GM12878 (cell line): Measurements from ENCODE around the gene DCAF11. TPM values are rescaled to one million over a fixed set of nuclear protein-coding genes. Genes with fewer than 3 reads are reported as not detected.

ENCODE experiments used
- ATAC-seq: fragments of 200-7000 bp; cut with Tn5 transposase; 3 replicates; pipeline ENCODE4 v1.9.1; 2020; ENCODE audit warnings: mild to moderate bottlenecking, moderate library complexity
- BruUV-seq: library from RNA; stranded (reverse); fragments of 400-500 nt; replicated peaks from 2 replicates; lab custom pipeline; 2021; lab: Mats Ljungman, UMichigan
- CTCF ChIA-PET: fragments of 300-600 bp; sonication (Branson Sonifier 250); formaldehyde crosslinking; extraction: SDS; loops from one replicate; lab custom pipeline; 2021; ENCODE audit warnings: inconsistent platforms; lab: Yijun Ruan, JAX
- POLR2A ChIA-PET: fragments of 350-600 bp; formaldehyde crosslinking; extraction: SDS; loops from one replicate; lab custom pipeline; 2021; ENCODE audit warnings: inconsistent platforms; lab: Charles Lee
- RAD21 ChIA-PET: fragments of 300-600 bp; sonication (Branson Sonifier 250); formaldehyde crosslinking; loops from one replicate; lab custom pipeline; 2023; ENCODE audit warnings: antibody characterized with exemption; ENCODE audit not compliant: unreplicated experiment; lab: Charles Lee
- SMC1A ChIA-PET: fragments of 300-600 bp; sonication (Branson Sonifier 250); formaldehyde crosslinking; loops from one replicate; lab custom pipeline; 2023; ENCODE audit not compliant: unreplicated experiment, uncharacterized antibody; lab: Charles Lee
- DNase-seq: peaks from one replicate; pipeline ENCODE4 v3.0.0-alpha.2; 2011; ENCODE audit warnings: low read depth, low spot score
- FAIRE-seq: peaks from 3 replicates; lab custom pipeline; 2011; peaks lifted over from hg19 to GRCh38; lab: Jason Lieb, UNC
- H2AFZ ChIP-seq: 2 replicates; pipeline ENCODE4 v1.6.0; 2011; ENCODE audit warnings: low read depth, low read length, control low read depth; ENCODE audit not compliant: control insufficient read depth
- H3K27ac ChIP-seq: 2 replicates; pipeline ENCODE4 v1.5.1; 2011; ENCODE audit warnings: control low read depth; ENCODE audit not compliant: control insufficient read depth, insufficient read depth
- H3K27me3 ChIP-seq, 2 experiments: replicated peaks in 1 of 2; 2 replicates each; pipeline versions ENCODE4 v1.6.0 to v1.6.1; 2011; ENCODE audit warnings: low read length in 1 of 2; ENCODE audit not compliant: control insufficient read depth in 2 of 2, insufficient read depth in 2 of 2
- H3K36me3 ChIP-seq, 2 experiments: 2 replicates each; pipeline ENCODE4 v1.5.1; 2011; ENCODE audit warnings: low read length in 1 of 2; ENCODE audit not compliant: control insufficient read depth in 2 of 2, insufficient read depth in 2 of 2
- H3K4me1 ChIP-seq: 2 replicates; pipeline ENCODE4 v1.6.1; 2011; ENCODE audit warnings: mild to moderate bottlenecking, low read length, moderate library complexity, mixed read lengths; ENCODE audit not compliant: control insufficient read depth, insufficient read depth
- H3K4me2 ChIP-seq: 2 replicates; pipeline ENCODE4 v1.6.0; 2011; ENCODE audit warnings: control low read depth; ENCODE audit not compliant: control insufficient read depth, insufficient read depth
- H3K4me3 ChIP-seq: fragments of 200-600 bp; sonication (generic); 2 replicates; pipeline ENCODE4 v1.5.1; 2016
- H3K79me2 ChIP-seq: 2 replicates; pipeline ENCODE4 v1.6.0; 2011; ENCODE audit warnings: low read length; ENCODE audit not compliant: control insufficient read depth, insufficient read depth
- H3K9ac ChIP-seq: 2 replicates; pipeline ENCODE4 v1.8.0; 2011; ENCODE audit warnings: low read length, control low read depth, mixed read lengths; ENCODE audit not compliant: control insufficient read depth, insufficient read depth
- H3K9me3 ChIP-seq: replicated peaks from 3 replicates; pipeline ENCODE4 v1.5.1; 2011; ENCODE audit warnings: mild to moderate bottlenecking, low read length; ENCODE audit not compliant: control insufficient read depth, insufficient read depth
- H4K20me1 ChIP-seq: 2 replicates; pipeline ENCODE4 v1.6.0; 2011; ENCODE audit not compliant: control insufficient read depth, insufficient read depth
- ATF3 ChIP-seq: IDR thresholded peaks from 2 replicates; pipeline ENCODE4 v1.6.1; 2011; ENCODE audit warnings: low read depth, mild to moderate bottlenecking, low read length, moderate library complexity, borderline replicate concordance; ENCODE audit errors: extremely low read depth
- BCL11A ChIP-seq: IDR thresholded peaks from 2 replicates; pipeline ENCODE4 v1.6.1; 2011; ENCODE audit warnings: low read depth, low read length
- CHD2 ChIP-seq: IDR thresholded peaks from 2 replicates; pipeline ENCODE4 v1.6.1; 2011; ENCODE audit warnings: low read depth, low read length, improper control_type of control experiment, borderline replicate concordance
- E4F1 ChIP-seq: fragments of 450-650 bp; IDR thresholded peaks from 2 replicates; pipeline ENCODE4 v1.6.1; 2018; ENCODE audit warnings: borderline replicate concordance, mild to moderate bottlenecking; ENCODE audit not compliant: partially characterized antibody
- MYB ChIP-seq: fragments of 150-350 bp; IDR thresholded peaks from 2 replicates; pipeline ENCODE4 v1.6.1; 2014; ENCODE audit warnings: mild to moderate bottlenecking, low read depth, low read length, borderline replicate concordance
- PBX3 ChIP-seq: IDR thresholded peaks from 2 replicates; pipeline ENCODE4 v1.6.1; 2011; ENCODE audit warnings: mild to moderate bottlenecking, low read depth, low read length, moderate library complexity; ENCODE audit not compliant: insufficient replicate concordance
- RAD21 ChIP-seq: IDR thresholded peaks from 2 replicates; pipeline ENCODE4 v1.6.1; 2011; ENCODE audit warnings: mild to moderate bottlenecking, low read depth, low read length, moderate library complexity; ENCODE audit not compliant: insufficient read depth
- RCOR1 ChIP-seq: conservative IDR thresholded peaks from 2 replicates; pipeline ENCODE4 v1.6.1; 2012; ENCODE audit warnings: low read depth, low read length, improper control_type of control experiment
- SMC3 ChIP-seq: IDR thresholded peaks from 2 replicates; pipeline ENCODE4 v1.6.1; 2011; ENCODE audit warnings: low read length, improper control_type of control experiment, borderline replicate concordance
- TBL1XR1 ChIP-seq: IDR thresholded peaks from 2 replicates; pipeline ENCODE4 v1.6.1; 2012; ENCODE audit warnings: low read depth, low read length, improper control_type of control experiment
- TCF12 ChIP-seq: IDR thresholded peaks from 2 replicates; pipeline ENCODE4 v1.6.1; 2011; ENCODE audit warnings: low read depth, mild to moderate bottlenecking, low read length
- in situ Hi-C: fragments of 300-500 bp; cut with MboI; formaldehyde crosslinking; loops from 9 replicates; pipeline ENCODE4 v1.14.3; 2018; ENCODE audit warnings: mixed read lengths
- intact Hi-C: fragments of 100-400 bp; cut with micrococcal nuclease; formaldehyde crosslinking; loops from one replicate; pipeline ENCODE4 v1.14.2; 2022; ENCODE audit not compliant: unreplicated experiment
- polyA plus RNA-seq, 11 experiments: library from polyadenylated mRNA; depleted of rRNA in 4 of 11; unstranded in 6 of 11; stranded (reverse) in 5 of 11; fragments of >200 nt; fragmentation: Nextera tagmentation in 4 of 11; fragmentation: Illumina TruSeq in 1 of 11; extraction: Ambion mirVana in 4 of 11; extraction: Trizol in 1 of 11; gene quantifications; 1 replicate in 1 of 11; 2 replicates in 10 of 11; pipeline versions ENCODE4 v1.2.1 to v1.2.3, GENCODE V29; 2011 to 2016; ENCODE audit warnings: inconsistent platforms in 2 of 11, missing spikeins in 2 of 11, low read depth in 1 of 11
- total RNA-seq, 4 experiments: library from RNA; depleted of rRNA in 3 of 4; stranded (reverse); fragments of >200 nt in 3 of 4; fragmentation: Illumina TruSeq in 1 of 4; extraction: Trizol in 1 of 4; gene quantifications; 2 replicates each; pipeline versions ENCODE4 v1.2.1 to v1.2.3, GENCODE V29; 2013 to 2021

Gene DCAF11
- total and polyA plus RNA-seq, 10 of the 15 experiments (the other 5 are each of a cell fraction or from before 2014, with no cell fraction given): 13.4 to 91.2 (median 68.7) TPM

- TF ChIP-seq BCL11A: no peak
- TF ChIP-seq RAD21: no peak
- no peak for TF ChIP-seq E4F1
- no peak for TF ChIP-seq ATF3
- no peak for TF ChIP-seq TCF12
- TF ChIP-seq CHD2: no peak
- TF ChIP-seq SMC3: no peak
- no peak for TF ChIP-seq RCOR1
- no peak for TF ChIP-seq PBX3
- no peak for TF ChIP-seq MYB
- no peak for TF ChIP-seq TBL1XR1
- H3K27ac ChIP-seq: no peak overlapping the region
- in situ Hi-C loops: no loop called here
- no peak overlapping the region for H3K4me2 ChIP-seq
- intact Hi-C loops: no loop called here
- ChIA-PET POLR2A (interaction anchor here (5.9 to 17.1 kb wide), 2 partner anchors 9 to 11 kb away, joined by 52 to 276 read pairs; partner anchors contain the start of genes DCAF11, EMC9, FITM1 and NRL), CTCF (interaction anchor here (0.8 to 1.5 kb wide), 6 partner anchors 11 to 113 kb away, joined by 3 to 7 read pairs (median 4); partner anchors contain the start of genes IRF9 and MDP1), RAD21 (interaction anchor here (1.2 to 2.9 kb wide), 4 partner anchors 9 to 34 kb away, joined by 3 to 16 read pairs (median 8); partner anchors contain the start of genes DCAF11, IRF9, NRL and PSME1), SMC1A (interaction anchor here (1.0 to 6.1 kb wide), 6 partner anchors 8 to 20 kb away, joined by 3 to 47 read pairs (median 4); partner anchors contain the start of genes DCAF11, NRL and PSME1)
- no peaks in the 10 kb centered on the region for H3K27me3 ChIP-seq
- H4K20me1 ChIP-seq: no peaks in the 10 kb centered on the region
- H3K79me2 ChIP-seq: no peaks in the 10 kb centered on the region
- no peaks in the 10 kb centered on the region for H3K9me3 ChIP-seq
- ATAC-seq (no peak), FAIRE-seq (no peak), DNase-seq (no peak)
- H2AFZ ChIP-seq: no peak overlapping the region
- H3K36me3 ChIP-seq: peaks cover 4 to 5% of the 10 kb centered on the region in 2 experiments; a peak in 3 of 4 replicates
- no TSS peak for BruUV-seq
- no peak overlapping the region for H3K9ac ChIP-seq
- peaks cover 26% of the 10 kb centered on the region for H3K4me1 ChIP-seq
- no peak overlapping the region for H3K4me3 ChIP-seq
Observed at GRCh38 chr14:24126939-24127338, 12.4 kb downstream of the DCAF11 start.
